Activated naive CD8-positive, alpha-beta T cell treated with anti-CD3 and anti-CD28 coated beads for 36 hours (primary cell): ENCODE data around the gene RAB13. TPM values are rescaled to one million over a fixed set of nuclear protein-coding genes. Genes with fewer than 3 reads are reported as not detected.

ENCODE experiments used
- DNase-seq: peaks from one replicate; pipeline ENCODE4 v3.0.0; 2021
- H3K27ac Mint-ChIP-seq: one replicate; pipeline ENCODE4 v1.8.0; 2022; ENCODE audit warnings: mild to moderate bottlenecking, moderate library complexity, mixed read lengths
- H3K27me3 Mint-ChIP-seq: one replicate; pipeline ENCODE4 v1.8.0; 2022; ENCODE audit warnings: mild to moderate bottlenecking, mixed read lengths
- H3K36me3 Mint-ChIP-seq: one replicate; pipeline ENCODE4 v1.8.0; 2021; ENCODE audit warnings: mild to moderate bottlenecking, mixed read lengths
- H3K4me1 Mint-ChIP-seq: one replicate; pipeline ENCODE4 v1.8.0; 2021; ENCODE audit warnings: mixed read lengths
- H3K4me3 Mint-ChIP-seq: one replicate; pipeline ENCODE4 v1.8.0; 2022; ENCODE audit warnings: mild to moderate bottlenecking, moderate library complexity, mixed read lengths
- H3K9me3 Mint-ChIP-seq: one replicate; pipeline ENCODE4 v1.8.0; 2022; ENCODE audit warnings: mixed read lengths
- total RNA-seq, 2 experiments: library from RNA; stranded (reverse); gene quantifications; one replicate each; pipeline ENCODE4 v1.2.3, GENCODE V29; 2021

Gene RAB13
- total RNA-seq, 2 experiments from 2014 or later, result 48.7 to 53.5 TPM

DNA sequence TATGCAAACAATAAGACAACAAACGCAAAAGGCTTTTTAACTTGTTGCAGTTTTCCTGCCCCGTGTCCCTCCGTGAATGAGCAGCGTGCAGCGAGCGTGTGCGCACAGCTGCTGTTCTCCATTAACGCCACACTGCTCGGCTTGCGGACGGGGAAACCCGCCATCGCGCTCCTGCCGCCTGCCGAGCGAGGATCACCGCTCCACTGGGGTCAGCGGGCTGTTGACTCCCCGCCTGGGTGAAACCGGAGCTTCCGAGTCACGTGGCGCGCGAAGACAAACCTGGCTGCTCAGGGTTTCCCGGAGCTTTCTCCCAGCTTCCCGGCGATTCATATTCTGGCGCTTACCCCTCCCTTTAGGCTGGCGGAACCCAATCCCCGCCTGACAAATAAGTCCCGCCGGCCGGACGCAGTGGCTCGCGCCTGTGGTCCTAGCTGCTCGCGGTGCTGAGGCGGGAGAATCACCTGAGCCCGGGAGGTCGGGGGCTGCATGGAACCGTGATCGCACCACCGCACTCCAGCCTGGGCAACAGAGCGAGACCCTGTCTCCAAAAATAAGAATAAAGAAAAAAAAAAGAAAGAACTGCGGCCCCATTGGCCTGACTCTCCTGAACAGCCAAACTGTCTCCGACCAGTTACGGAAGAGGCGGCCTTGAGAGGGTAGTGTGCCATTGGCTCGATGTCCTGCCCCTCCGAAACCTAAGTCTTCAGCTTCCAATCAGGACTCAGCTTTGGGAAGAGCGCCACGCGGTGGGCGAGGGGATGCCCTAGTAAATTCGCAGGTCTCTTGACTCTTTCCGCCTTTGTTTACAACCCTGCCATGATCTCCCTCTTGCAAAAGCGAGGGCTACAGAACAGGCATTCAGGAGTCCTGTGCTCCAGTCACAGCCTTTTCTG lies 18.8 kb downstream of the RAB13 start, which contains the start of gene CREB3L4:
Gene CREB3L4, plus strand, starts transcription at position 796 of the 893 bp plus-strand sequence. CDS start 624 bp downstream, outside the sequence.
- no peaks in the 10 kb centered on the region for H3K27me3 Mint-ChIP-seq
- no peaks in the 10 kb centered on the region for H3K9me3 Mint-ChIP-seq
- peaks cover 39% of the 10 kb centered on the region for H3K4me1 Mint-ChIP-seq
- H3K36me3 Mint-ChIP-seq, result peaks cover 26% of the 10 kb centered on the region
- peak within 1 kb of the TSS; percentile 87 for H3K4me3 Mint-ChIP-seq
- peak within 1 kb of the TSS; percentile 97 for H3K27ac Mint-ChIP-seq
- DNase-seq, result peak; percentile 87

DNA sequence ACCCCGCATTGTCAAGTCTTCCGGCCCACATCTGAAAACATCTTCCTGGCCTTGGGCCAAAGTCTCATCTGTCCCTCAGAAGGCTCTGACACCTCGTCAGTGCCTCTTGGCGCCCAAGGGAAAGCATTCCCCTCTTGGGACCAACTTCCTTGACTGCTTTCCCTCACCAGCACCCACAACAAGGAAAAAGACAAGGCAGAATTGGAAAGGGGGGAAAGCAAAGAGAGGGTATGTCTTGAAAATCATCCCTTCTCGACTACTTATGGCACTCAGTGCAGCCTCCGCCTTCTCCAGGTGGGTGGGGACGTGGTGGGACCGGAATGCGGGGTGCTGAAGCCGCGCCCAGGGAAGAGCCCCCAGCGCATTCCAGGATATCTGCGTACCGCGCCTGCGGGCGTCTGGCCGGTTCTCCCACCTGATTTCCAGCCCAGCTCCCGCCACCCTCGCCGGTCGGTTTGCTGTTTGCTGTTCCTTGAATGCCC lies 22.2 kb downstream of the RAB13 start:
- peak overlapping the region; percentile 87 for H3K27ac Mint-ChIP-seq
- H3K9me3 Mint-ChIP-seq, result no peaks in the 10 kb centered on the region
- no peak for DNase-seq
- H3K4me1 Mint-ChIP-seq, result peaks cover 41% of the 10 kb centered on the region
- H3K4me3 Mint-ChIP-seq, result peak overlapping the region; percentile 83
- H3K27me3 Mint-ChIP-seq, result no peaks in the 10 kb centered on the region
- peaks cover 24% of the 10 kb centered on the region for H3K36me3 Mint-ChIP-seq

DNA sequence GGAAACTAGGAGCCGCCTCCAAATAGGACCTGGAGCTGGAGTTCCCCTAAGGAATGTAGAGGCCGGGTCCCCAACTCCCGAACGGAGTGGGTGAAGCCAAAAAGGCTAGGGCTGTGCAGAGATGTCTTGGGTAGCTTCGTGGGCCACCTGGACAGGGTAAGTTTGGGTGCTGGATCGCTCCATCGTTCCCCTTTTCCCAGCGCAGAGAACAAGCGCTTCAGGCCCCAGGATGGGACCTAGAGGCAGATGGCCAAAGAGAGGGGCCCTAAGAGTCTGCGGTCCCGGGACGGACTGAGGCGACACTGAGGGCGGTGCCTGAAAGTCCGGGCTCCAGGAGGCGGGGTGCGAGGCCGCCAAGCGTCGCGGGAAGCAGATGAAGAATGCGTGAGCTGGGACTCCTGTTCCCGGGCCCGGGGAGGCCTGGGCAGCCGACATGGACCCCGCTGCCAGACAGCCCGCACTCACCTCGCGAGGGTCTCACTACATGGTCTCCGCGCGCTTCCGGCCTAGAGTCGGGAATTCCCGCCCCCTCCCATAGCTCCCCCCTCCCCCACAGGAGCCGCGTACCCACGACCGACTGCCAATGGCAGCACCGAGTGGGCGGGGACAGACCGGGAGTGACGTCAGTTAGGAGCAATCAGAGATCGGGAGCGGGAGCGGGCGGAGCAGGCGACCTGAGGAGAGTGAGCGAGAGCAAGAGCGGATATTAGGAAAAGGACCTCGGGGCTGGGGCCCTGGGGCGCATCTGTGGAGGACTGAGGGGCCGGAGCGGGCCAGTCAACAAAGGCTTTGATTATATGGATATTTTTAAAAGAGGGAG lies 22.9 kb downstream of the RAB13 start, which contains the start of gene SLC39A1:
Gene SLC39A1, minus strand, starts transcription at position 508 of the 820 bp plus-strand sequence. CDS start 822 bp downstream, outside the sequence.
- Mint-ChIP-seq H3K4me1 (peaks cover 39% of the 10 kb centered on the region), H3K36me3 (peaks cover 25% of the 10 kb centered on the region), H3K27me3 (no peaks in the 10 kb centered on the region), H3K4me3 (peak within 1 kb of the TSS; percentile 83), H3K9me3 (no peaks in the 10 kb centered on the region), H3K27ac (peak within 1 kb of the TSS; percentile 87)
- DNase-seq, result peak; percentile 95

DNA sequence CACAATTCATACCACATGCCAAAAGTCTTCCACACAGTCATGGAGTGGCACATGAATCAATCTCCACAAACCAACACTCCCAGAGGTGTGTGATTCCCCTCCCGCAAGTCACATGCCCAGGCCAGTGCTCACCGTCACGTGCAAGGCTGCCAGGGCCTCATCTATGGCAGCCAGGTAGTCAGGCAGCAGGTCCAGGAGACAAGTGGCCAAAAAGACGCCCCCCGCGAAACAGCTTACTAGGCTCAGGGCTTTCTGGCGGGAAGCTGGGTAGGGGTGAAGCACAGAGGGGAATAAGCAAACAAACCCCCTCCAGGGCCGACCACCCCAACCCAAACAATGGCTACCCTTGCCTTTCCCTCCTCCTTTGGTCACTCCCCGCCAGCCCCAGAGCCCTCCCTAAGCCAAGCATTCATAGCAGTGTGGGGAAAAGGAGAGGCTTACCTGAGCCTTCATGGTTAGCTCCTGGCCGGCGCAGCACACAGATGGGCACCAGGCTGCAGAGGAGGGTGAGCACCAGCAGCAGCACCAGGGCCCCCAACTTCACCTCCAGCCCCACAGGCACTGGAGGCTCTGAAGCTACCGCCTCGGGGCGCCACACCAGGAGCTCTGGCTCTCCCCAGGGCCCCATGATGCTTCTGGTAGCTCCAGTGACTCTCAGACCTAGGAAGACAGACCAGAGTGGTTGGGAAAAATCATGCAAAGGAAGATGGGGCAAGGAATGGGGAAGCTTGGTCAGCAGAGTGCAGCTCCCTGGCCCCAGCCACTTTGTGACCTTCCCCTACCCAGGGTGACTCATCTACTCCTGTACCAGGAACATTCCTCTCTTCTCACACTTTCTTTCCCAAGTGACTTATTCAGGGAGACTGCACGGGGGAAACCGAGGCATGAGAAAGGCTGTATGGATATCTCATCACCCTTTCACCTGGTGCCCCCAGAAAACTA lies 23.8 kb downstream of the RAB13 start:
- no peaks in the 10 kb centered on the region for H3K9me3 Mint-ChIP-seq
- no peak for DNase-seq
- peaks cover 28% of the 10 kb centered on the region for H3K36me3 Mint-ChIP-seq
- no peaks in the 10 kb centered on the region for H3K27me3 Mint-ChIP-seq
- peaks cover 35% of the 10 kb centered on the region for H3K4me1 Mint-ChIP-seq
- H3K27ac Mint-ChIP-seq, result peak overlapping the region; percentile 87
- peak overlapping the region; percentile 83 for H3K4me3 Mint-ChIP-seq

DNA sequence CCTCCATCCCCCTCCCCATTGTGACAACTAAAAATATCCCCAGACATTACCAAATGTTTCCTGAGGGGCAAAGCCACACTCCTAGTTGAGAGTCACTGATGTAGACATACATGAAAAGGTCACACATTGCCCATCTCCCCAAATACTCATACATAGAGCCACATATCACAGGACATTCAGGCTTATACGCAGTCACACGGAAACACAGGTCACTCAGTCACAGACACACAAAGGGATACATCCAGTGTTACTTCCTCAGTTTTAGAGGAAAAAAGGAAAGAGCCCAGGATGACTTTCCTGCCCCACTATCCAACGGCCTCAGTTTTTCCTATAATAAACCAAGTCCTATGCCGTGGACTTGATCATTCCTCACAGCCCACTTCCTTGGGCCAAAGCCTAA lies 24.7 kb downstream of the RAB13 start:
- Mint-ChIP-seq H3K27me3 (no peaks in the 10 kb centered on the region), H3K27ac (peak overlapping the region; percentile 2), H3K4me1 (peaks cover 42% of the 10 kb centered on the region), H3K9me3 (no peaks in the 10 kb centered on the region), H3K36me3 (peaks cover 28% of the 10 kb centered on the region), H3K4me3 (peak overlapping the region; percentile 83)
- DNase-seq, result no peak

DNA sequence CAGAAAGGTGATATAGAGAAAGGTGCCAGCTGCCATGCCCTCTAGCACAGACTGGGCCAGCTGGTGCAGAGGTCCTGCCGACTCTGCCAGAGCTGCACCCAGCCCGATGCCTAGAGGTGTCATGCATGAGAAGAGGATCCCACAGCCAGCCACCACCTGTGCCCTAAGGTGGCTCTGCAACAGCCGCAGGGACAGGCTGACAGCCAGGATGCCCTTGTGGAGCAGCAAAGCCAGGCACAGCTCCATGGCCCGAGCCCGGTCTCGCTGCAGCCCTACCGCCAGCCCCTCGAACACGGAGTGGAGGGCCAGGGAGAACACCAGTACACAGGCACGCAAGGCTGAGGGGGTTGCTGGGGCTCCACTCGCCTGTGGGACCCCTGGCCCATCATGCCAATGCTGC lies 25.9 kb downstream of the RAB13 start:
- Mint-ChIP-seq H3K4me1 (peaks cover 40% of the 10 kb centered on the region), H3K9me3 (no peaks in the 10 kb centered on the region), H3K27ac (no peak overlapping the region), H3K4me3 (no peak overlapping the region), H3K27me3 (no peaks in the 10 kb centered on the region), H3K36me3 (peaks cover 20% of the 10 kb centered on the region)
- DNase-seq, result no peak

DNA sequence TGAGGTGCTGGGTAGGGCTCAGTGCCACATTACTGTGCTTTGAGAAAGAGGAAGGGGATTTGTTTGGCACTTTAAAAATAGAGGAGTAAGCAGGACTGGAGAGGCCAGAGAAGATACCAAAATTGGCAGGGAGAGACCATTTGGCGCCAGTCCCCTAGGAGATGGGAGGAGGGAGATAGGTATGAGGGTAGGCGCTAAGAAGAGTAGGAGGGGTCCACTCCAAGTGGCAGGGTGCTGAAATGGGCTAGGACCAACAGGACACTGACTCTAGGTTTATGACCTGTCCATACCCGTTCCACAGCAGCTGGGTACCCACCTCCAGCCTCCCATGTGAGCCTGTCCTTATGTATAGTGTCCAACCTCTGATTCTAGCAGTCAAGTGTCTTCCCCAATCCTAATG lies 26.7 kb downstream of the RAB13 start:
- Mint-ChIP-seq H3K9me3 (no peaks in the 10 kb centered on the region), H3K36me3 (peaks cover 20% of the 10 kb centered on the region), H3K4me1 (peaks cover 43% of the 10 kb centered on the region), H3K27ac (peak overlapping the region; percentile 61), H3K27me3 (no peaks in the 10 kb centered on the region), H3K4me3 (no peak overlapping the region)
- DNase-seq, result no peak

DNA sequence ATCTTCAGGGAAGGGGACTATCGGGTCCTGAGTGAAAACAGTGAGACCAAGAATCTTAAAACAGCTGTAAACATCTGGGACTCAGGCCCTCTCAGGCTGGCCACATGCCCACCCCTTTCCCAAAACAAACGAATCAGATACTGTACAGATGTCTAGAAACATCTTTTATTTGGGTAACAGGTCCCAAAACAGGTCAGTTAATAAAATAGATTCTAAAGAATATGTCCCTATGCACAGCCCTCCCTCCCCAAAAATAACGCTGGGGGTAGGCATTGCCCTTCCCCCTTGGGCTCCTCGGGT lies 27.2 kb downstream of the RAB13 start:
- Mint-ChIP-seq H3K4me3 (peak overlapping the region; percentile 92), H3K36me3 (peaks cover 25% of the 10 kb centered on the region), H3K4me1 (peaks cover 46% of the 10 kb centered on the region), H3K27me3 (no peaks in the 10 kb centered on the region), H3K27ac (peak overlapping the region; percentile 96), H3K9me3 (no peaks in the 10 kb centered on the region)
- no peak for DNase-seq

DNA sequence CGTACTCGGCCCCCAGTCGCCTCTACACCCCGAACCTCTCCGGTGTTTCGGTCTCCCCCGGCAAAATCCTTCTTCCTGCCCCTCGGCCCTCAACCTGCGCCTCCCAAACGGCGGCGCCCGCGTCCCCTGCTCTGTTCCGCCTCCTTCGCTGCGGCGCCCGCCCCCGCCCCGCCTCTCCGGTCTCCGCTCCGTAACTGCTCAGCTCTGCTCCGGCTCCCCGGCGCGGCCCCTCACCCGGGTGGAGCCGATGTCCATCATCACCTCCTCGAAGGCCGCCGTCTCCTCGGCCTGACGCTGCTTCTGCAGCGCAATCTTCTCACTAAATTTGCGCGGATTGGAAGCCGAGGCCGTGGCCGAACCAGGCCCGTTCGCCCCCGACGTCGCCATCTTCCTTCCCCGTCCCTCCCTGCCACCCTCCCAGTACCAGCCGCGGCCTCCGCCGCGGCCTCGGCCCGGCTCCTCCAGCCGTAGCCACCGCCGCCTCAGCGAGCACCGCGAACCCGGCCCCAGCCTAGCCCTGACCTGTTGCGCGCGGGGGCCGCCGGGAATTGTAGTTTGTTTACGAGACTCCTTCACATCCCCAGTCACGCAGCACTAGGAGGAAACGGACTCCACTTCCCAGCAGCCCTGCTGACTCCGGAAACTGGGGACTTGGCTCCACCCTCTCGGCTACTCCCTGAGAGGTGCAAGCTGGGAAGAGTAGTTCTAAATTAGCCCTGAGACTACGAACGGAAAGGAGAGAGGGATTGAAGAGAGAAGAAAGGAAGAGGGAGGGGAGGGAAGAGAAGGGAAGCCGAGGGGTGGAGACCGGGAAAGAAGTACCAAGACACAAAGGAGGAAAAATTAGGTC lies 27.8 kb downstream of the RAB13 start, which contains the start of gene CRTC2:
Gene CRTC2, minus strand, starts transcription at position 502 of the 850 bp plus-strand sequence. Its CDS starts 115 bp downstream, at position 387.
- Mint-ChIP-seq H3K9me3 (no peaks in the 10 kb centered on the region), H3K36me3 (peaks cover 25% of the 10 kb centered on the region), H3K27ac (peak within 1 kb of the TSS; percentile 96), H3K4me3 (peak within 1 kb of the TSS; percentile 92), H3K4me1 (peaks cover 44% of the 10 kb centered on the region), H3K27me3 (no peaks in the 10 kb centered on the region)
- peak; percentile 96 for DNase-seq

DNA sequence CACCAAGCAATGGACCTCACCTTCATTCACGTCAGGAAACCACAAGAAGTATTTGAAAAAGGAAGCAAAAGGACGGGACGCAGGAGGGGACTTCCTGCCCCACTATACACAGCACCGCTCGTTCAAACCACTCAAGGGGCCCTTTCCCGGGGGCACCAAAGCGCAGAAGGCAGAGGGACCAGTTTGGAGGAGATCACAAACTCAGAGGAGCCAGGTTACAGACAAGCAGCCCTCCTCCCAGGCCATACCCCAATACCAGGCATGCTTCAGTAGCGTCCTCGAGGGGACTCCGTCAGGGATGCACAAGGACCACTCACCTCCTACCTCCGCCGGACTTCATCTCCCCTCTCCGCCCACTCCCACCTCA lies 28.4 kb downstream of the RAB13 start:
- Mint-ChIP-seq H3K9me3 (no peaks in the 10 kb centered on the region), H3K27me3 (no peaks in the 10 kb centered on the region), H3K4me3 (peak overlapping the region; percentile 92), H3K27ac (peak overlapping the region; percentile 96), H3K36me3 (peaks cover 23% of the 10 kb centered on the region), H3K4me1 (peaks cover 44% of the 10 kb centered on the region)
- peak; percentile 60 for DNase-seq

DNA sequence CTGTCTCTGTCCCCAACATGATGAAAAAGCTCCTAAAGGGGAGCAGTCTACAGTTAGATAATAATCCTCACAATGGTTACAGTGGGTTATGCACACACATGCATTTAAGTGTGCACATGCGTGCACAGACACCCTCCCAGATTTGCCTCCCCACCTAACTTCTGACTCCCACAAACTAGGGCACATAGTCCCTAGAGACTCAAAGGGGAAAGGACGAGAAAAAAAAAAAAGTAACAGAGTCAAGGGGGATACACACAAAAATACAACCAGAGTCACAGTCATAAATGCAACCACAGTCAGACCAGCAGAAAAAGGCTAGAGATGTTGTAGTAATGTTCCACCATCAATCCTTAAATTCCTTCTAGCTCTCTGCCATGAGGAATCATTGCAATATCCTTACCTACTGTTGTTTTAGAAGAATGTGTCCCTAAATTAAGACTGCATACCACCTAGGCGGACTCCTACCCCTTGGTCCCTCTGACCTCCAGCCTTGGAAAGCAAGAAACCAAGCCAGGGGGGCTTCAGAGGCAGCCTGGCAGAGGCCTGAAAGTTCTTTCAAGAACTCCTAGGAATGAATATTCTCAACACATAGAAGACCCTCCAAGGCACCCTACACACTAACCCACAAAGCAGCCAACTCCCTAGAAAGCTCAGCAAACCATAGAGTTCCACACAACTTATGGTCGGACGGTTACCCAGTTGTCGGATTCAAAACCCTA lies 29.0 kb downstream of the RAB13 start:
- Mint-ChIP-seq H3K9me3 (no peaks in the 10 kb centered on the region), H3K4me1 (peaks cover 40% of the 10 kb centered on the region), H3K27me3 (no peaks in the 10 kb centered on the region)

DNA sequence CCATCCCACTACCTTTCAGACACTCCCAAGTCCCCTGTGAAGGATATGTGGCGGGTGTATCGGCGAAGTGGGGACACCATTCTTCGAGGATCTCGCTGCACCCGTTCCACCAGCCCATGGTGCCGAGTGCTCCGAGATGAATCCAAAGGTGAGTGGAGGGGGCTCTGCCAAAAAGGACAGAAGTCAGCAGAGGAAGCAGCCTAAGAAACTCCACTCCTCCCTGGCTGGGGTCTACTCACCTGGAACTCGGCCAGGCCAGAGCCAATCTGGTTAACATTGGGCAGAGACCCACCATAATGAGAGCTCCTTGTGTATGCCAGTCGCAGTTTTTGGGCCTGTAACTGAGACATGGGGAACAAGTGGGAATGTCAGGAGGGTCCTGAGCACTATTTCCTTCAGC lies 31.3 kb downstream of the RAB13 start:
- peaks cover 20% of the 10 kb centered on the region for H3K36me3 Mint-ChIP-seq
- H3K27ac Mint-ChIP-seq, result no peak overlapping the region
- no peak for DNase-seq
- H3K27me3 Mint-ChIP-seq, result no peaks in the 10 kb centered on the region
- H3K4me1 Mint-ChIP-seq, result peaks cover 34% of the 10 kb centered on the region
- no peaks in the 10 kb centered on the region for H3K9me3 Mint-ChIP-seq
- H3K4me3 Mint-ChIP-seq, result peak overlapping the region; percentile 37

More for the DNA sequence above, 29.0 kb downstream of the RAB13 start:
- DNase-seq, result no peak
- peak overlapping the region; percentile 92 for H3K4me3 Mint-ChIP-seq
- H3K27ac Mint-ChIP-seq, result peak overlapping the region; percentile 96
- H3K36me3 Mint-ChIP-seq, result peaks cover 18% of the 10 kb centered on the region

DNA sequence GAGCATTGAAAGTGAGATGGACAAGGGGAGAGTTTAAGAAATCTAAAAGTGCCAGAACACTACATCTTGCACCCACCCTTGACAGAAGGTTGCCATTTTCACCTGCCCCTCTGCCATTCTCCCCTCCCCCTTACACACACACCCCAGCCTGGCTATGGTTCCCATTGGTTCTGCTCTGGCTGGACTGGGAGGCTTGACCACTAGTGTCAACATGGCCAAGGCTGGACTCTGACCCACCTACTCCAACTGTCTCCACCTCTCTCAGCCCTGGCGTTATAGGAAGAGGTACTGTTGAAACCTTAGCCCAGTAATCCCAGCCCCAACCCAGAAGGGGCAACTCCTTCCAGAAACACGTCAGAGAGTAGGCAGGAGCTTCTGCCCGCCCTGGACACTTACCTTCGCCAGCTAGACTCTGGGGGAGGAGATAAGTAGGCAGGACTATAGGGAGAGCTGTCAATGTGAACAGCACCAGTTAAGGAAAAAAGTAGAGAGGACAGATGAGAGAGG lies 32.2 kb downstream of the RAB13 start:
- Mint-ChIP-seq H3K27me3 (no peaks in the 10 kb centered on the region), H3K9me3 (no peaks in the 10 kb centered on the region), H3K27ac (peak overlapping the region; percentile 61), H3K4me1 (peaks cover 34% of the 10 kb centered on the region), H3K36me3 (peaks cover 20% of the 10 kb centered on the region), H3K4me3 (peak overlapping the region; percentile 37)
- DNase-seq, result no peak
